IPS DF 6.9 (cell line): Measurements from ENCODE around the gene SLC16A10.
"Not testable (repeated sequence)": the region's sequence is repeated elsewhere in the genome, so short reads cannot be mapped to it uniquely, and the experiment has no call there.

ENCODE experiments used
- DNase-seq: peaks from one replicate; pipeline ENCODE4 v3.0.0-alpha.2; 2013; ENCODE audit warnings: low read depth, low spot score
- H3K27ac ChIP-seq: one replicate; pipeline ENCODE4 v1.5.1; 2013; ENCODE audit warnings: low read length, control low read depth
- H3K27me3 ChIP-seq: 2 replicates; pipeline ENCODE4 v1.6.1; 2013; ENCODE audit warnings: mild to moderate bottlenecking, low read length; ENCODE audit not compliant: control insufficient read depth, insufficient read depth
- H3K36me3 ChIP-seq: 2 replicates; pipeline ENCODE4 v1.6.1; 2013; ENCODE audit warnings: low read length; ENCODE audit not compliant: control insufficient read depth, insufficient read depth
- H3K4me1 ChIP-seq: 2 replicates; pipeline ENCODE4 v1.6.1; 2013; ENCODE audit warnings: low read length; ENCODE audit not compliant: control insufficient read depth, insufficient read depth
- H3K4me3 ChIP-seq: 2 replicates; pipeline ENCODE4 v1.5.1; 2013; ENCODE audit warnings: mild to moderate bottlenecking, low read length
- H3K9me3 ChIP-seq: 2 replicates; pipeline ENCODE4 v1.6.1; 2013; ENCODE audit warnings: low read length, inconsistent platforms; ENCODE audit not compliant: control insufficient read depth, insufficient read depth
- WGBS: extraction: QIAGEN DNeasy Blood & Tissue Kit; methylation state at CpG from one replicate; pipeline ENCODE4 v1.1.7; 2013; ENCODE audit warnings: mixed read lengths, missing lambda C conversion rate; ENCODE audit not compliant: insufficient read length, insufficient coverage; 5-methylcytosine and 5-hydroxymethylcytosine counted together

Gene SLC16A10

GRCh38 chr6:111185954-111186353, 98.7 kb downstream of the SLC16A10 start:
- no peak overlapping the region for H3K27ac ChIP-seq
- no peak overlapping the region for H3K4me3 ChIP-seq
- H3K4me1 ChIP-seq = no peaks in the 10 kb centered on the region
- no CpG with 5 or more reads among the region's 2 CpGs for WGBS
- no peaks in the 10 kb centered on the region for H3K36me3 ChIP-seq
- no peaks in the 10 kb centered on the region for H3K9me3 ChIP-seq
- H3K27me3 ChIP-seq = no peaks in the 10 kb centered on the region
- no peak for DNase-seq

DNA sequence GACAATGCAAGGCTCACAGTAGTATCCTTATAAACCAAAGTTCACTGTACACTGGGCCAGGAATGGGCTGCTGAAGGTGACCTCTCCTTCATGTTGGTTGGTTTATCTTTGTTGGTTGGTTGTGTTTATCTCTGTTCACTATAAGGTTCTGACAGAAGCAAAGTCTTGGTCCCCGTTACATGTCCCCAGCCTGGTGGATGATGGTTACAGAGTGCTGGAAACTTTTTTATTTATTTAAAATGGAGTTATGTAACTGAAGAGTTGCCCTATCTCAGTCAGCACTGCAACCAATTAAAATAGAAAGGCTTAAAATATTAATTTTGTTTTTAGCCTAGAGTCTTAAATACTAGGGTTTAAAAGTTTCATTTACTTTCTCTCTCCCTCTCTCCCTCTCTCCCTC, 100.6 kb downstream of the SLC16A10 start:
- Histone ChIP-seq H3K9me3 (no peaks in the 10 kb centered on the region), H3K4me3 (no peak overlapping the region), H3K27ac (no peak overlapping the region), H3K27me3 (no peaks in the 10 kb centered on the region), H3K36me3 (no peaks in the 10 kb centered on the region), H3K4me1 (no peaks in the 10 kb centered on the region)
- no CpG with 5 or more reads among the region's 1 CpG for WGBS
- no peak for DNase-seq

GRCh38 chr6:111189666-111190210, 102.4 kb downstream of the SLC16A10 start:
- not testable (repeated sequence) for H3K36me3 ChIP-seq, H3K27ac ChIP-seq, H3K27me3 ChIP-seq, H3K4me3 ChIP-seq, H3K4me1 ChIP-seq, H3K9me3 ChIP-seq, DNase-seq
- WGBS = no CpG with 5 or more reads among the region's 2 CpGs

GRCh38 chr6:111190637-111191036, 103.3 kb downstream of the SLC16A10 start:
- no CpG with 5 or more reads among the region's 3 CpGs for WGBS

DNA sequence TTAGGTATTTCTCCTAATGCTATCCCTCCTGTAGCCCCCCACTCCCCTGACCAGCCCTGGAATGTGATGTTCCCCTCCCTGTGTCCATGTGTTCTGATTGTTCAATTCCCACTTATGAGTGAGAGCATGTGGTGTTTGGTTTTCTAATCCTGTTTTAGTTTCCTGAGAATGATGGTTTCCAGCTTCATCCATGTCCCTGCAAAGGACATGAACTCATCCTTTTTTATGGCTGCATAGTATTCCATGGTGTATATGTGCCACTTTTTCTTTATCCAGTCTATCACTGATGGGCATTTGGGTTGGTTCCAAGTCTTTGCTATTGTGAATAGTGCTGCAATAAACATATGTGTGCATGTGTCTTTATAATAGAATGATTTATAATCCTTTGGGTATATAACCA, 103.8 kb downstream of the SLC16A10 start:
- H3K4me1 ChIP-seq, DNase-seq, H3K27ac ChIP-seq, H3K9me3 ChIP-seq, H3K4me3 ChIP-seq, H3K36me3 ChIP-seq, H3K27me3 ChIP-seq: not testable (repeated sequence)

More at GRCh38 chr6:111190637-111191036, 103.3 kb downstream of the SLC16A10 start:
- Histone ChIP-seq H3K4me1 (no peaks in the 10 kb centered on the region), H3K9me3 (no peaks in the 10 kb centered on the region), H3K4me3 (no peak overlapping the region), H3K27ac (no peak overlapping the region), H3K27me3 (no peaks in the 10 kb centered on the region), H3K36me3 (no peaks in the 10 kb centered on the region)
- no peak for DNase-seq

GRCh38 chr6:111192911-111193555, 105.7 kb downstream of the SLC16A10 start:
- H3K4me3 ChIP-seq = no peak overlapping the region
- no peaks in the 10 kb centered on the region for H3K4me1 ChIP-seq
- no peak for DNase-seq
- no peak overlapping the region for H3K27ac ChIP-seq
- H3K9me3 ChIP-seq = no peaks in the 10 kb centered on the region
- no peaks in the 10 kb centered on the region for H3K36me3 ChIP-seq
- H3K27me3 ChIP-seq = no peaks in the 10 kb centered on the region

- Histone ChIP-seq H3K27ac (no peak overlapping the region), H3K4me3 (no peak overlapping the region), H3K27me3 (no peaks in the 10 kb centered on the region), H3K36me3 (no peaks in the 10 kb centered on the region), H3K4me1 (no peaks in the 10 kb centered on the region), H3K9me3 (no peaks in the 10 kb centered on the region)
- no peak for DNase-seq
Measured at GRCh38 chr6:111195656-111196055, 108.4 kb downstream of the SLC16A10 start.

GRCh38 chr6:111198841-111199240, 111.5 kb downstream of the SLC16A10 start:
- H3K27ac ChIP-seq = no peak overlapping the region
- no peak overlapping the region for H3K4me3 ChIP-seq
- H3K4me1 ChIP-seq = no peaks in the 10 kb centered on the region
- DNase-seq = no peak
- H3K9me3 ChIP-seq = no peaks in the 10 kb centered on the region
- H3K36me3 ChIP-seq = no peaks in the 10 kb centered on the region
- no peaks in the 10 kb centered on the region for H3K27me3 ChIP-seq
- WGBS = no CpG with 5 or more reads among the region's 3 CpGs

DNA sequence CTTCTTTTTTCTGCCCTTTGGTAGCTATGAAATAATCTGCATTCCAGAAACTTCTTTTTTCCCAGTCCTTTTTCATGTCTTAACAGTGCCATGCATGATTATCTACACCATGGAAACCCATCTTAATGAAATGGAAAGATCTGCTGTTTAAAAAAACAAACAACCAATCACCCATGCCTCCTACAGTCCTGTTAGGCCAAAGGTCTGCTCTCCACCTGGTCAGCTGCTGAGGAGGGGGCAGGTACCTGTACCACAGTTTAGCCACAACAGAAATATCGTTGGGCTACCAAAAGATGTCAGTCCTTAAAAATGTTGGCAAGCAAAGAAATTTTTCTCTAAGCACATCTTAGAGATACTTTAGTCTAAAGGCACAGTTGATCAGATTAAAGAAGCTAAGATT, 112.6 kb downstream of the SLC16A10 start:
- Histone ChIP-seq H3K36me3 (no peaks in the 10 kb centered on the region), H3K27ac (no peak overlapping the region), H3K9me3 (no peaks in the 10 kb centered on the region), H3K4me3 (no peak overlapping the region), H3K4me1 (no peaks in the 10 kb centered on the region), H3K27me3 (no peaks in the 10 kb centered on the region)
- WGBS = no CpG with 5 or more reads among the region's 1 CpG
- no peak for DNase-seq

DNA sequence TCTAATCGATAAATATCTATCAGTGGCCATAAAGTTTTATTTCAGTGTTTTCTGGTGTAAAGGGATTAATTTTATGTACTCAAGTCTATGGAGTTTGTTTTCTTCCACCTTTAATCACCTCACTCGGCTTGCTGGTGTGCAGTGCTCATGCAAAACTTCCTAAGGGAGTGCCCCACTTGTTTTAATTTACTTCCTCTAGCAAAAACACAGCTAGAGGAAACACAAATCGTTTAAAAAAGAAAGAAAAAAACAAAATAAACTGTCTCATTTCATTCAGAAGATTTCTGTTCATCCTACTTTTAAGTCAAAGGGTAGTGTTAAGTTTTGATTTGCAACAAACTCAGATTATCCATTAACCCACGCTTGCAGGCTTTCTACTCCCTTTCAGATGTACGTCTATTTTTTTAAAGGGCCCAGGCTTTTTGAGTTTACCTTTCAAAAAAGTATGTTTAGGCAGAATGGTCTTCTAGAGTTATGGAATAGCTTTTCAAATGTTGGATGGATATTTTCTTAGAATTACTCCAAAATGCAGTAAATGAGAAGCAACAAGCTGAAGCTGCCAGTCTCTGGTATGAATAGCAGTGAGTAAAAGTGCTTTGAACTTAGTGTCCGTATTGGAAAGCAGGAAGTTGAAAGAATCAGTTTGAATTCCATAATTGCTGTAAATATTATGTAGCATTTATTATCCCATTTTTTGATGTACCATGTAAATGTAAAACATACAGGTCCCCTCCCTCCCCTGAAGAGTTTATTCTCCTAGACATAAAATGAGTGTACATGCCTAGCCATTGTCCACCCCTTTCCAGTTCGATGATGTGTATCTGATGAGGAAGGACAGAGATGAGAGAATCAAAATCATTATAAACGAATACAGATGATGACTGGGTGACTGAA, 113.3 kb downstream of the SLC16A10 start:
- Histone ChIP-seq H3K9me3 (no peaks in the 10 kb centered on the region), H3K4me3 (no peak overlapping the region), H3K36me3 (no peaks in the 10 kb centered on the region), H3K27me3 (no peaks in the 10 kb centered on the region), H3K4me1 (no peaks in the 10 kb centered on the region), H3K27ac (no peak overlapping the region)
- no CpG with 5 or more reads among the region's 8 CpGs for WGBS
- DNase-seq = no peak

DNA sequence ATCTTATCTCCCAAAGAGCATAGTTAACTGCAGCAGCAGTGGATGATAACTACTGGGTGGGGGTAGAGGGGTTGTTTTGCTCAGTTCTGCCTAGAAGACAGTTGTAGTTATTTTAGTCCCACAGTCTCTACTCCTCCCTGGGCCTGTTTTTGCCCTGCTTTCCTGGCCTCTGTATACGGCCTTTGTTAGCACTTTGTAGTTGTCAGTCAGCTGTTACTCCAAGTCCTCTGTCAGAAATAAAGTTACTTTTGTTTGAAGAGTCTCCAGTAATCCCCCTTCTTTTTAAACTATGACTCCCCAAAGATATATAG, 113.9 kb downstream of the SLC16A10 start:
- no peak overlapping the region for H3K27ac ChIP-seq
- no peaks in the 10 kb centered on the region for H3K9me3 ChIP-seq
- WGBS = no CpG with 5 or more reads among the region's 1 CpG
- no peaks in the 10 kb centered on the region for H3K27me3 ChIP-seq
- no peaks in the 10 kb centered on the region for H3K4me1 ChIP-seq
- H3K36me3 ChIP-seq = no peaks in the 10 kb centered on the region
- no peak for DNase-seq
- H3K4me3 ChIP-seq = no peak overlapping the region
